A172 (cell line): ENCODE results near the gene TIGD4. TPM values are rescaled to one million over a fixed set of nuclear protein-coding genes. Genes with fewer than 3 reads are reported as not detected.
A peak's percentile ranks its signal among the peaks of the same experiment; 100 is the strongest.
"Not testable (repeated sequence)": the region's sequence is repeated elsewhere in the genome, so short reads cannot be mapped to it uniquely, and the experiment has no call there.

Source experiments
- DNase-seq: peaks from one replicate; pipeline ENCODE4 v3.0.0-alpha.2; 2015; ENCODE audit warnings: low spot score
- total RNA-seq: library from RNA; depleted of rRNA; stranded (reverse); fragments of >200 nt; shearing (Covaris generic); gene quantifications from 2 replicates; pipeline ENCODE4 v1.2.3, GENCODE V29; 2014

TIGD4 gene
- total RNA-seq, 1 experiment from 2014 or later = 1.5 TPM

GRCh38 chr4:152780267-152780778 lies 793 bp upstream of the TIGD4 start:
- peak; percentile 30 for DNase-seq

GRCh38 chr4:152778656-152779512 lies 646 bp downstream of the TIGD4 start:
- peak; percentile 10 for DNase-seq

- no peak for DNase-seq
Observed at GRCh38 chr4:152777488-152777887, 2.0 kb downstream of the TIGD4 start.

- no peak for DNase-seq
Observed at GRCh38 chr4:152776352-152776751, 3.2 kb downstream of the TIGD4 start.

GRCh38 chr4:152773953-152774352 lies 5.6 kb downstream of the TIGD4 start:
- DNase-seq = no peak

- no peak for DNase-seq
Observed at GRCh38 chr4:152773339-152773738, 6.2 kb downstream of the TIGD4 start.

- no peak for DNase-seq
Observed at GRCh38 chr4:152771741-152772533, 7.6 kb downstream of the TIGD4 start.

GRCh38 chr4:152765069-152765737 lies 14.3 kb downstream of the TIGD4 start:
- not testable (repeated sequence) for DNase-seq

- DNase-seq = no peak
Observed at GRCh38 chr4:152763796-152764195, 15.7 kb downstream of the TIGD4 start.

- no peak for DNase-seq
Observed at GRCh38 chr4:152748619-152749018, 30.9 kb downstream of the TIGD4 start.

- no peak for DNase-seq
Observed at GRCh38 chr4:152747444-152747843, 32.1 kb downstream of the TIGD4 start.

- DNase-seq = no peak
Observed at GRCh38 chr4:152738827-152739226, 40.7 kb downstream of the TIGD4 start.

- DNase-seq = no peak
Observed at GRCh38 chr4:152735906-152736305, 43.6 kb downstream of the TIGD4 start.

- DNase-seq = peak; percentile 23
Observed at GRCh38 chr4:152735396-152735859, 44.1 kb downstream of the TIGD4 start.

- DNase-seq = no peak
Observed at GRCh38 chr4:152734699-152735050, 44.9 kb downstream of the TIGD4 start.

- DNase-seq = no peak
Observed at GRCh38 chr4:152734015-152734698, 45.4 kb downstream of the TIGD4 start.

GRCh38 chr4:152731997-152732396 lies 47.5 kb downstream of the TIGD4 start:
- no peak for DNase-seq

GRCh38 chr4:152729466-152729865 lies 50.1 kb downstream of the TIGD4 start:
- peak; percentile 58 for DNase-seq

GRCh38 chr4:152728343-152728742 lies 51.2 kb downstream of the TIGD4 start:
- DNase-seq = no peak

GRCh38 chr4:152727784-152728183 lies 51.7 kb downstream of the TIGD4 start:
- DNase-seq = no peak

GRCh38 chr4:152724494-152724893 lies 55.0 kb downstream of the TIGD4 start:
- no peak for DNase-seq
